H1 (cell line): Measurements from ENCODE around the gene PGK1. TPM values are rescaled to one million over a fixed set of nuclear protein-coding genes. Genes with fewer than 3 reads are reported as not detected.

Experiments used
- CTCF ChIA-PET: fragments of 300-600 bp; sonication (Branson Sonifier 250); formaldehyde crosslinking; loops from one replicate; lab custom pipeline; 2021; ENCODE audit not compliant: partially characterized antibody; lab: Charles Lee
- POLR2A ChIA-PET: fragments of 300-600 bp; sonication (Branson Sonifier 250); formaldehyde crosslinking; loops from one replicate; lab custom pipeline; 2021; ENCODE audit warnings: inconsistent platforms; ENCODE audit not compliant: partially characterized antibody; lab: Charles Lee
- DNase-seq, 2 experiments: peaks; one replicate each; pipeline versions ENCODE4 v3.0.0 to v3.0.0-alpha.2; 2010 to 2022; ENCODE audit warnings: low spot score in 2 of 2, low read depth in 1 of 2, mixed read lengths in 1 of 2
- FAIRE-seq: peaks from 2 replicates; lab custom pipeline; 2011; peaks lifted over from hg19 to GRCh38; lab: Jason Lieb, UNC
- H2AFZ ChIP-seq: 2 replicates; pipeline ENCODE4 v1.8.1; 2012; ENCODE audit warnings: low read length, inconsistent platforms
- H2AK5ac ChIP-seq: 2 replicates; pipeline ENCODE4 v1.6.1; 2013; ENCODE audit warnings: low read depth, low read length
- H2BK120ac ChIP-seq: replicated peaks from 2 replicates; pipeline ENCODE3; 2013; ENCODE audit warnings: low read depth, low read length, inconsistent platforms
- H2BK12ac ChIP-seq: 2 replicates; pipeline ENCODE4 v1.6.1; 2013; ENCODE audit warnings: low read depth, low read length
- H2BK15ac ChIP-seq: 2 replicates; pipeline ENCODE4 v1.6.1; 2013; ENCODE audit warnings: low read length
- H2BK20ac ChIP-seq: 2 replicates; pipeline ENCODE4 v1.6.1; 2013; ENCODE audit warnings: low read length
- H2BK5ac ChIP-seq: 2 replicates; pipeline ENCODE4 v1.6.1; 2013; ENCODE audit warnings: low read depth, low read length
- H3K14ac ChIP-seq: 2 replicates; pipeline ENCODE4 v1.6.1; 2013; ENCODE audit warnings: inconsistent platforms; ENCODE audit not compliant: insufficient read length
- H3K18ac ChIP-seq: 2 replicates; pipeline ENCODE4 v1.6.1; 2013; ENCODE audit warnings: low read length; ENCODE audit errors: extremely low read depth
- H3K23ac ChIP-seq: 2 replicates; pipeline ENCODE4 v1.6.1; 2013; ENCODE audit warnings: inconsistent platforms; ENCODE audit not compliant: insufficient read length
- H3K23me2 ChIP-seq: 2 replicates; pipeline ENCODE4 v1.6.1; 2013; ENCODE audit warnings: low read depth, low read length
- H3K27ac ChIP-seq: 2 replicates; pipeline ENCODE4 v1.6.1; 2011; ENCODE audit warnings: low read depth, low read length, inconsistent platforms
- H3K27me3 ChIP-seq, 4 experiments: replicated peaks in 1 of 4; 1 replicate in 1 of 4; 2 replicates in 3 of 4; pipeline versions ENCODE4 v1.6.1 to v1.8.1; 2011 to 2013; ENCODE audit warnings: low read length in 3 of 4, mild to moderate bottlenecking in 3 of 4, inconsistent platforms in 2 of 4, mixed read lengths in 2 of 4, moderate library complexity in 1 of 4; ENCODE audit not compliant: control insufficient read depth in 3 of 4, insufficient read depth in 3 of 4; ENCODE audit errors: extremely low read depth in 1 of 4
- H3K36me3 ChIP-seq, 4 experiments: 2 replicates each; pipeline versions ENCODE4 v1.6.1 to v1.8.1; 2011 to 2013; ENCODE audit warnings: mild to moderate bottlenecking in 4 of 4, low read length in 3 of 4, moderate library complexity in 2 of 4, control low read depth in 1 of 4, inconsistent platforms in 1 of 4; ENCODE audit not compliant: insufficient read depth in 4 of 4, control insufficient read depth in 2 of 4
- H3K4ac ChIP-seq: replicated peaks from 2 replicates; pipeline ENCODE3; 2013; ENCODE audit warnings: low read length, low read depth, mixed read lengths, inconsistent platforms; ENCODE audit not compliant: insufficient read length
- H3K4me1 ChIP-seq, 4 experiments: replicated peaks in 1 of 4; 1 replicate in 1 of 4; 2 replicates in 3 of 4; pipeline versions ENCODE4 v1.6.1 to v1.8.1; 2011 to 2013; ENCODE audit warnings: low read length in 3 of 4, inconsistent platforms in 2 of 4, mixed read lengths in 1 of 4; ENCODE audit not compliant: insufficient read depth in 4 of 4, control insufficient read depth in 3 of 4
- H3K4me2 ChIP-seq, 2 experiments: 2 replicates each; pipeline versions ENCODE4 v1.6.1 to v1.8.1; 2011 to 2013; ENCODE audit warnings: low read depth in 2 of 2, low read length in 2 of 2, control low read depth in 1 of 2, inconsistent platforms in 1 of 2, mild to moderate bottlenecking in 1 of 2; ENCODE audit not compliant: insufficient read depth in 1 of 2
- H3K4me3 ChIP-seq, 4 experiments: fragments of 200-600, 300-600 bp in 1 of 4; sonication (generic), shearing (Covaris generic), sonication (Bioruptor Twin) in 1 of 4; 2 replicates each; pipeline versions ENCODE4 v1.5.1 to v1.8.1; 2011 to 2016; ENCODE audit warnings: low read length in 4 of 4, low read depth in 3 of 4, control low read depth in 2 of 4, inconsistent platforms in 2 of 4, mild to moderate bottlenecking in 2 of 4, mixed read lengths in 1 of 4, moderate library complexity in 1 of 4; ENCODE audit not compliant: insufficient read depth in 2 of 4; ENCODE audit errors: extremely low read depth in 1 of 4
- H3K56ac ChIP-seq: replicated peaks from 2 replicates; pipeline ENCODE3; 2013; ENCODE audit warnings: low read depth, mild to moderate bottlenecking, mixed read lengths, low read length, inconsistent platforms; ENCODE audit not compliant: insufficient read length
- H3K79me1 ChIP-seq: 2 replicates; pipeline ENCODE4 v1.6.1; 2013; ENCODE audit warnings: low read depth, low read length, control low read depth
- H3K79me2 ChIP-seq, 2 experiments: 2 replicates each; pipeline versions ENCODE4 v1.6.1 to v1.8.1; 2012 to 2013; ENCODE audit warnings: low read length in 2 of 2, mild to moderate bottlenecking in 2 of 2, inconsistent platforms in 1 of 2; ENCODE audit not compliant: insufficient read depth in 2 of 2, control insufficient read depth in 1 of 2
- H3K9ac ChIP-seq, 4 experiments: replicated peaks in 1 of 4; 1 replicate in 1 of 4; 2 replicates in 3 of 4; pipeline versions ENCODE4 v1.6.1 to v1.8.1; 2011 to 2013; ENCODE audit warnings: low read depth in 3 of 4, low read length in 3 of 4, control low read depth in 2 of 4, mild to moderate bottlenecking in 2 of 4, moderate library complexity in 2 of 4, inconsistent platforms in 1 of 4; ENCODE audit errors: extremely low read depth in 1 of 4
- H3K9me3 ChIP-seq, 2 experiments: 2 replicates each; pipeline versions ENCODE4 v1.6.1 to v1.8.1; 2012 to 2013; ENCODE audit warnings: mild to moderate bottlenecking in 2 of 2, moderate library complexity in 2 of 2, control low read depth in 1 of 2, inconsistent platforms in 1 of 2, low read depth in 1 of 2, low read length in 1 of 2, mixed read lengths in 1 of 2; ENCODE audit not compliant: insufficient read depth in 2 of 2
- H4K20me1 ChIP-seq, 2 experiments: replicated peaks in 1 of 2; 2 replicates each; pipeline versions ENCODE3 to v1.8.1; 2011 to 2013; ENCODE audit warnings: inconsistent platforms in 2 of 2, low read length in 2 of 2, mild to moderate bottlenecking in 1 of 2; ENCODE audit not compliant: insufficient read depth in 2 of 2, control insufficient read depth in 1 of 2
- H4K5ac ChIP-seq: 2 replicates; pipeline ENCODE4 v1.6.1; 2013; ENCODE audit warnings: low read length, low read depth, mixed read lengths, inconsistent platforms; ENCODE audit not compliant: insufficient read length
- H4K8ac ChIP-seq: 2 replicates; pipeline ENCODE4 v1.8.0; 2013; ENCODE audit warnings: mild to moderate bottlenecking, moderate library complexity, low read length, inconsistent platforms; ENCODE audit not compliant: insufficient read depth; ENCODE audit errors: extremely low read depth
- H4K91ac ChIP-seq: replicated peaks from 2 replicates; pipeline ENCODE3; 2013; ENCODE audit warnings: low read length, mixed read lengths, inconsistent platforms; ENCODE audit not compliant: insufficient read length
- ATF2 ChIP-seq: IDR thresholded peaks from 2 replicates; pipeline ENCODE4 v1.6.1; 2012; ENCODE audit warnings: low read length, inconsistent platforms
- CBX8 ChIP-seq: fragments of 300-800, 300-1000 bp; sonication (generic); IDR thresholded peaks from 2 replicates; pipeline ENCODE4 v1.7.1; 2016; ENCODE audit warnings: low read depth, low read length, borderline replicate concordance
- CTCF ChIP-seq, 3 experiments: IDR thresholded peaks; 1 replicate in 2 of 3; 2 replicates in 1 of 3; pipeline versions ENCODE4 v1.5.1 to v1.6.1; 2011; ENCODE audit warnings: low read length in 3 of 3, mild to moderate bottlenecking in 3 of 3, inconsistent platforms in 2 of 3, low read depth in 1 of 3, moderate library complexity in 1 of 3; ENCODE audit not compliant: insufficient read depth in 1 of 3; ENCODE audit errors: control extremely low read depth in 1 of 3
- EGR1 ChIP-seq: IDR thresholded peaks from 2 replicates; pipeline ENCODE4 v1.6.1; 2011; ENCODE audit warnings: low read depth, low read length, borderline replicate concordance
- EZH2 ChIP-seq: fragments of 200-600 bp; sonication (generic); IDR thresholded peaks from 2 replicates; pipeline ENCODE4 v1.7.1; 2012; ENCODE audit warnings: low read depth, mild to moderate bottlenecking, moderate library complexity, low read length, inconsistent platforms; ENCODE audit not compliant: severe bottlenecking
- KDM4A ChIP-seq: IDR thresholded peaks from one replicate; pipeline ENCODE4 v1.7.1; 2012; ENCODE audit warnings: low read depth, mild to moderate bottlenecking, moderate library complexity, low read length, inconsistent platforms; ENCODE audit not compliant: severe bottlenecking
- POLR2A ChIP-seq, 2 experiments: IDR thresholded peaks; 1 replicate in 1 of 2; 2 replicates in 1 of 2; pipeline ENCODE4 v1.6.1; 2011; ENCODE audit warnings: low read depth in 2 of 2, low read length in 2 of 2, mild to moderate bottlenecking in 2 of 2; ENCODE audit errors: control extremely low read depth in 1 of 2
- SIRT6 ChIP-seq: IDR thresholded peaks from one replicate; pipeline ENCODE4 v1.7.1; 2012; ENCODE audit warnings: low read length, inconsistent platforms
- SUZ12 ChIP-seq: fragments of 200-600 bp; sonication (generic); IDR thresholded peaks from 2 replicates; pipeline ENCODE4 v1.6.1; 2012; ENCODE audit warnings: mild to moderate bottlenecking, inconsistent platforms, low read length, moderate library complexity, mixed read lengths
- TCF12 ChIP-seq: IDR thresholded peaks from 2 replicates; pipeline ENCODE4 v1.6.1; 2011; ENCODE audit warnings: low read depth, mild to moderate bottlenecking, low read length
- WGBS, 2 experiments: shearing (Covaris generic) in 1 of 2; methylation state at CpG; one replicate each; pipeline versions ENCODE4 v1.1.6 to v1.1.7; 2013 to 2015; ENCODE audit warnings: low lambda C conversion rate in 2 of 2, mixed read lengths in 2 of 2, inconsistent platforms in 1 of 2, low coverage in 1 of 2, missing lambda C conversion rate in 1 of 2; ENCODE audit not compliant: insufficient replicate concordance in 2 of 2, insufficient coverage in 1 of 2, insufficient read length in 1 of 2; ENCODE audit errors: extremely low coverage in 1 of 2, missing lambda C conversion rate in 1 of 2; 5-methylcytosine and 5-hydroxymethylcytosine counted together
- polyA plus RNA-seq, 7 experiments: library from polyadenylated mRNA; depleted of rRNA in 3 of 7; stranded (reverse) in 5 of 7; unstranded in 2 of 7; fragments of >200 nt in 5 of 7; fragments of 200-250 nt in 2 of 7; gene quantifications; 1 replicate in 5 of 7; 2 replicates in 1 of 7; 4 replicates in 1 of 7; pipeline versions ENCODE4 v1.2.1 to v1.2.3, GENCODE V29; 2011 to 2013; ENCODE audit warnings: missing spikeins in 2 of 7, mixed read lengths in 2 of 7
- total RNA-seq: library from RNA; stranded (reverse); fragmentation: NEBNext Ultra II Directional; extraction: Animal tissue kit (Norgen Biotek cat#: 25700); gene quantifications from 2 replicates; pipeline ENCODE4 v1.2.1, GENCODE V29; 2021

The PGK1 gene
- total and polyA plus RNA-seq, 2 of the 8 experiments (the other 6 are each of a cell fraction or from before 2014, with no cell fraction given) = 328 to 427 TPM

- Histone ChIP-seq H3K14ac (no peak overlapping the region), H3K27me3 (no peaks in the 10 kb centered on the region), H4K91ac (no peak overlapping the region), H2BK5ac (no peak overlapping the region), H2BK12ac (no peak overlapping the region), H4K20me1 (no peaks in the 10 kb centered on the region), H2AK5ac (no peak overlapping the region), H3K23ac (no peak overlapping the region), H2BK20ac (no peak overlapping the region), H3K4me2 (no peak overlapping the region), H3K4ac (no peak overlapping the region), H2BK120ac (no peak overlapping the region), H3K18ac (no peak overlapping the region), H3K27ac (no peak overlapping the region), H4K8ac (no peak overlapping the region), H3K79me1 (no peaks in the 10 kb centered on the region), H3K36me3 (peaks cover 0 to 50% (median 2%) of the 10 kb centered on the region in 4 experiments; a peak in 6 of 8 replicates), H3K4me3 (no peak overlapping the region), H3K9me3 (no peaks in the 10 kb centered on the region), H3K56ac (no peak overlapping the region), H3K79me2 (no peaks in the 10 kb centered on the region), H4K5ac (no peak overlapping the region), H2BK15ac (no peak overlapping the region), H3K23me2 (no peaks in the 10 kb centered on the region), H2AFZ (no peak overlapping the region), H3K9ac (no peak overlapping the region), H3K4me1 (no peaks in the 10 kb centered on the region)
- ChIA-PET POLR2A (interaction anchor here (2.3 to 4.0 kb wide), 2 partner anchors 9 to 11 kb away, joined by 9 to 24 read pairs; partner anchors contain the start of gene TAF9B), CTCF (interaction anchor here (0.7 to 1.2 kb wide), 2 partner anchors 11 to 1282 kb away, joined by 3 read pairs; no protein-coding TSS in a partner anchor)
- WGBS, 2 experiments = 91% methylated on average over 1 of the region's 1 CpG; no CpG with 5 or more reads in 1 of the 2 experiments
- FAIRE-seq (no peak), DNase-seq (no peak)
- no peak for TF ChIP-seq ATF2
- TF ChIP-seq SUZ12 = no peak
- TF ChIP-seq EZH2 = no peak
- no peak for TF ChIP-seq CBX8
- TF ChIP-seq KDM4A = no peak
- no peak for TF ChIP-seq SIRT6
- no peak for TF ChIP-seq TCF12
- no peak for TF ChIP-seq POLR2A (IDR thresholded peaks at IDR 0.05; ENCODE audit: control extremely low read depth in 1 of 2, low read depth in 2 of 2, low read length in 2 of 2)
- TF ChIP-seq EGR1 = no peak
- no peak for TF ChIP-seq CTCF (IDR thresholded peaks at IDR 0.05; ENCODE audit: control extremely low read depth in 1 of 3, insufficient read depth in 1 of 3, low read depth in 1 of 3, low read length in 3 of 3)
Observed at GRCh38 chrX:78131117-78131516, 27.1 kb downstream of the PGK1 start.
